A549 treated with CpdA at 1 μM for 4 hours (cell line): ENCODE measurements around the gene AKIRIN1. TPM values are rescaled to one million over a fixed set of nuclear protein-coding genes. Genes with fewer than 3 reads are reported as not detected.

Experiments used
- total RNA-seq: library from RNA; stranded (reverse); fragments of 200-300 nt; extraction: Qiagen RNA extraction; gene quantifications from 5 replicates; pipeline ENCODE4 v1.2.3, GENCODE V29; 2022; ENCODE audit warnings: low read depth

The AKIRIN1 gene, protein sequence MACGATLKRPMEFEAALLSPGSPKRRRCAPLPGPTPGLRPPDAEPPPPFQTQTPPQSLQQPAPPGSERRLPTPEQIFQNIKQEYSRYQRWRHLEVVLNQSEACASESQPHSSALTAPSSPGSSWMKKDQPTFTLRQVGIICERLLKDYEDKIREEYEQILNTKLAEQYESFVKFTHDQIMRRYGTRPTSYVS
- 40.0 to 44.4 TPM (median 43.8 TPM) in 5 replicates for total RNA-seq

GRCh38 chr1:38990738-38991637, at the start of gene AKIRIN1:
AKIRIN1 (plus strand) TSS chr1:38991276; CDS start chr1:38991381, 105 bp downstream.

DNA sequence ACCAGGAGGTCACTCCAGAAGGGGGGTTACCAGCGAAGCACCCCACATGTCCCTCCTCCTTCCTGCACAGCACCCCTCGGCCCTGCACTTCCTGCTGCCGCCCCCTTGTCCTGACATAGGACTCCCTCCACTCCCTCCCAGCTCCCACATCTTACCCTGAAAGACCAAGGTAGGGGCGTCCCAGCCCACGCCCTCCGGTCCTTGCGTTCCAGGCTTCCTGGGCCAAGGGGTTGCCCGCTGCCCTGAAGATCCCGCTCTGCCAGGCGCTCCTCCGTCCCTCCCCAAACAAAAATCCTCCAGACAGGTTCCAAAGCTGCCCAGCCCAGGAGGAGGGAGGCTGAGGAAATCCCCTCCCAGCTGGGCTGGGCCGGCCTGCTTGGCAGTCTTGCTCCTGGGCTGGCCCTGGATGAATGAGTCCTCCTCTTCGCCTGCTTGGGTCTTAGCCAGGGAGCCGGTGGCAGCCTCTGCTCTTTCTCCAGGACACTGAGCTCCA, 49.5 kb upstream of the AKIRIN1 start, which contains the start of gene RHBDL2:
TSS of gene RHBDL2 (minus strand) at position 304 of the 493 bp plus-strand sequence. CDS start 22,618 bp downstream, outside the sequence.

DNA sequence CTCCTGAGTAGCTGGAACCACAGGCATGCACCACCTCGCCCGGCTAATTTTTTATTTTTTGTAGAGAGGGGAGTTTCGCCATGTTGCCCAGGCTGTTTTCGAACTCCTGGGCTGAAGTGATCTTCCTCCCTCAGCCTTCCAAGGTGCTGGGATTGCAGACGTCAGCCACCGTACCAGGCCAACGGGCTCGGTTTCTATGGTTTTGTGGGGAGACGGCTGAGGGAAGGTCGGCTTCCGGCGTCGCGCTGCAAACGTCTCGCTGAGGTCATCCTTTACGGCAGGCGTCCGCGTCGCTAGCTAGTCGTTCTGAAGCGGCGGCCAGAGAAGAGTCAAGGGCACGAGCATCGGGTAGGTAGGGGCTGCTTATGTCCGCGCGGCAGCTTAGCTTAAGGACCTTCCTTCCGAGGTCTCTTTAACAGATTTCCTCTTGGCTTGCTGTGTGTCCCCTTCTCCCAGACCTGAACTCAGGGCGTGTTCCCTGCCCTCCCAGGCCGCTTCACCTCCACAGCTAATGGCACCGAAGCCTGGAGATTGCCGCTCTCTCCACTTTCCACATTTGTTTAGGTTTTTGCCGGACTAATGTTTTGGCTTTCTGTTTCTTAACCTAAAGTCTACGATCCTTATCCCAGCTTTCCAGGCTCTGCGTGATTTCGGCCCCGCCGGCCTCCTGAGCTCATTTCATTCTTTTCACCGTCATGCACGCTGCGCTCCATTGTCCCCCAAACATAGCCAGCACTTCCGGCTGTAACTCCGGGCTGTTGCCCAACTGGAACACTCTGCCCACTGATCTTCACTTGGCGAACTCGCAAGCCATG, 35.2 kb downstream of the AKIRIN1 start, which contains the start of gene NDUFS5:
TSS of gene NDUFS5 (plus strand) at position 300 of the 815 bp plus-strand sequence. CDS start 2,375 bp downstream, outside the sequence.

Other genes starting within 250 kb of the AKIRIN1 start
- 23.0 to 31.7 TPM (median 27.5 TPM) in 5 replicates for gene RRAGC, start 131.5 kb upstream of the AKIRIN1 start, total RNA-seq
- 17.0 to 25.3 TPM (median 22.1 TPM) in 5 replicates for gene MYCBP, start 117.9 kb upstream of the AKIRIN1 start, total RNA-seq
- 0.06 TPM in 1 of 5 replicates, not detected in the others for gene GJA9, start 109.7 kb upstream of the AKIRIN1 start, total RNA-seq
- gene RHBDL2, start 49.4 kb upstream of the AKIRIN1 start, total RNA-seq, result 1.9 to 3.1 TPM (median 2.2 TPM) in 5 replicates
- 408 to 535 TPM (median 439 TPM) in 5 replicates for gene NDUFS5, start 35.1 kb downstream of the AKIRIN1 start, total RNA-seq
- 49.8 to 62.0 TPM (median 54.7 TPM) in 5 replicates for gene MACF1, start 213.4 kb downstream of the AKIRIN1 start, total RNA-seq